ELF-1 (cell line): ENCODE measurements around the gene DACT1.
"Not testable (repeated sequence)": the region's sequence is repeated elsewhere in the genome, so short reads cannot be mapped to it uniquely, and the experiment has no call there.

Experiments
- DNase-seq: peaks from one replicate; pipeline ENCODE4 v3.0.0-alpha.2; 2016; ENCODE audit warnings: low read depth, low spot score

DACT1 gene, protein sequence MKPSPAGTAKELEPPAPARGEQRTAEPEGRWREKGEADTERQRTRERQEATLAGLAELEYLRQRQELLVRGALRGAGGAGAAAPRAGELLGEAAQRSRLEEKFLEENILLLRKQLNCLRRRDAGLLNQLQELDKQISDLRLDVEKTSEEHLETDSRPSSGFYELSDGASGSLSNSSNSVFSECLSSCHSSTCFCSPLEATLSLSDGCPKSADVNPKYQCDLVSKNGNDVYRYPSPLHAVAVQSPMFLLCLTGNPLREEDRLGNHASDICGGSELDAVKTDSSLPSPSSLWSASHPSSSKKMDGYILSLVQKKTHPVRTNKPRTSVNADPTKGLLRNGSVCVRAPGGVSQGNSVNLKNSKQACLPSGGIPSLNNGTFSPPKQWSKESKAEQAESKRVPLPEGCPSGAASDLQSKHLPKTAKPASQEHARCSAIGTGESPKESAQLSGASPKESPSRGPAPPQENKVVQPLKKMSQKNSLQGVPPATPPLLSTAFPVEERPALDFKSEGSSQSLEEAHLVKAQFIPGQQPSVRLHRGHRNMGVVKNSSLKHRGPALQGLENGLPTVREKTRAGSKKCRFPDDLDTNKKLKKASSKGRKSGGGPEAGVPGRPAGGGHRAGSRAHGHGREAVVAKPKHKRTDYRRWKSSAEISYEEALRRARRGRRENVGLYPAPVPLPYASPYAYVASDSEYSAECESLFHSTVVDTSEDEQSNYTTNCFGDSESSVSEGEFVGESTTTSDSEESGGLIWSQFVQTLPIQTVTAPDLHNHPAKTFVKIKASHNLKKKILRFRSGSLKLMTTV

DNA sequence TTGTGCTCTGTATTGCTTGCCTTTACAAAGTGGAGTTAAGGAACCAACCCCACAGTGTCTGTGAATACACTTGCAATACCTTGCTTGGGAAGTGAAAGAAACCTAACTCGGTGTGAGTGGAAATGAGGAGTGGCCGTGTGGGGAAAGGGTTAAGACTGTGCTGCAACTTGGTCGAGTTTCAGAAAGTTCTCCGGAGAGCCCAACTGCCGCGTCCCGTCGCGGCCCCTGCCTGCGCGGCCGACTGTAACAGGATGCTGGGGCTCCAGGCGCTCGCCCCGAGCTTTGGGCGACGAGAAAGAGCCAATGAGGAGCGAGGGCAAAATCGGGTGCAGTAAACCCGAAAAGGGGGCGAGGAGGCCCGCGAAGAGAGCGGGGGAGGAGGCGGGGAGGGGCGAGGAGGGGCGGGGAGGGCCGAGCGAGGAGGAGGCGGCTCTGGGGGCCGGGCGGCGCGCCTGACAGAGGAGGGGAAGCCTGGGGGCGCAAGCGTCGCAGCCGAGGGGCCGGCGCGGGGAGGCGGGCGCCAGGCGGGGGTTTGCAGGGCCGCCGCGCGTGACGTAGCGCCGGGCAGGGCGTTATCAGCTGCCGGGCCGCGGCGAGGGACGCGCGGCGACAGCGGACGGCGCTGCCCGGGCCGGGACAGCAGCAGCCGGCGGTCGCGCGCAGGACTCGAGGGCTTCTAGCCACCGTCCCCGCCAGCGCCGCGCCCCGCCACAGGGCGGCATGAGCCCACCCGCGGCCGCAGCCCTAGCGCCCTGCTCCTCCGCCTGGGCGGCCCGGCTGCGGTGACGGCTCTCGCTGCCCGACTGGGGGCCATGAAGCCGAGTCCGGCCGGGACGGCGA, at the start of gene DACT1:
TSS of gene DACT1 (plus strand) at position 572 of the 840 bp plus-strand sequence. CDS start at position 813, 241 bp downstream.
- peak; percentile 67 for DNase-seq

DNA sequence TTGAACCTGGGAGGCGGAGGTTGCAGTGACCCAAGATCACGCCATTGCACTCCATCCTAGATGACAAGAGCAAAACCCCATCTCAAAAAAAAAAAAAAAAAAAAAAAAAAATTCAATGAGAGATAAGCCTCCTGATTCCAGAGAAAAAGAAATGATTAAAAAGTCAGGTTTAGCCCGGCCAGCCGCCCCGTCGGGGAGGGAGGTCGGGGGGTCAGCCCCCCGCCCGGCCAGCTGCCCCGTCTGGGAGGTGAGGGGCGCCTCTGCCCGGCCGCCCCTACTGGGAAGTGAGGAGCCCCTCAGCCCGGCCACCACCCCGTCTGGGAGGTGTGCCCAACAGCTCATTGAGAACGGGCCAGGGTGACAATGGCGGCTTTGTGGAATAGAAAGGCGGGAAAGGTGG, 49.4 kb upstream of the DACT1 start:
- DNase-seq, result not testable (repeated sequence)

DNA sequence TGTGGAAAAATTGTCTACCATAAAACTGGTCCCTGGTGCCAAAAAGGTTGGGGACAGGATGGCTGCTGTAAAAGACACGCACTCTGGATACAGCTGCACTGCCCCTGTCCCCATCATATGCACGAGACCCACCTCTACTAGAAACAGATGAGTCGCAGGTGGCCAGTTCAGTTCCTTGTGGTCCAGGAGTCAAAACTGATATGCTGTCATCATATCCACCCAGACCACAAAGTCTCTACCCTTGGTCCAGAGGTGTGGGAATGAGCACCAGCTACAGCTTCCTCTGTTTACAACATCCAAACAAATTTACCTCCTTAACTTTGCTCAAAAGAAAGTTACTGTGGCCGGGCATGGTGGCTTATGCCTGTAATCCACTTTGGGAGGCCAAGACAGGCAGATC, 43.8 kb upstream of the DACT1 start:
- DNase-seq, result no peak

DNA sequence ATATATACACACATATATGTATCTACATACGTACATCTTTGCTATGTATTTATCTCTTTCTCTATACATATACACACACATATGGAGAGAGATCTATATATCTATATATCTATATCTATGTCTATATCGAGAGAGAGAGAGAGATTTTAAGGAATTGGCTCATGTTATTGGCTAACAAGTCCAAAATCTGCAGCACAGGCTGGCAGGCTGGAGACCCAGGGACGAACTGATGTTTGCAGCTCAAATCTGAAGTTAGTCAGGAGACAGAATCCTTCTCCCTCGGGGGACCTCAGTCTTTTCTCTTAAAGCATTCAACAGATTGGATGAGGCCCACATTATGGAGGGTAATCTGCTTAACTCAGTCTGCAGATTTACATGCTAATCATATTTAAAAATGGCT, 40.7 kb upstream of the DACT1 start:
- no peak for DNase-seq

- no peak for DNase-seq
These were observed 39.5 kb upstream of the DACT1 start for GRCh38 chr14:58598028-58598803.

- DNase-seq, result no peak
These were observed 38.8 kb upstream of the DACT1 start for GRCh38 chr14:58598804-58599525.

GRCh38 chr14:58599707-58600106, 38.1 kb upstream of the DACT1 start:
- DNase-seq, result no peak

- DNase-seq, result no peak
These were observed 32.3 kb upstream of the DACT1 start for GRCh38 chr14:58605465-58605864.

GRCh38 chr14:58607131-58607951, 30.4 kb upstream of the DACT1 start:
- no peak for DNase-seq

DNA sequence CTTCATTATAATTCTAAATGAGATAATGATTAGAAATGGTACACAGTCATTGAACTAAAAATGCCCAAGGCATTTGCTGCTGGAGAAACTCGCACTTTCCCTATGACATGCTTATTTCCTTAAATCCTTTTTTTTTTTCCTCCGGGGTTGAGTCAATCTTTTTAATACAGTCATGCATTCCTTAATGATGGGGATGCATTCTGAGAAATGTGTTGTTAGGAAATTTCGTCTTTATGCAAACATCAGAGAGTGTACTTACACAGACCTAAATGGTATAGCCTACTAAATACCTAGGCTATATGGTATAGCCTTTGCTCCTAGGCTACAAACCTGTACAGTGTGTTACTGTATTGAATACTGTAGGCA, 29.8 kb upstream of the DACT1 start:
- no peak for DNase-seq

DNA sequence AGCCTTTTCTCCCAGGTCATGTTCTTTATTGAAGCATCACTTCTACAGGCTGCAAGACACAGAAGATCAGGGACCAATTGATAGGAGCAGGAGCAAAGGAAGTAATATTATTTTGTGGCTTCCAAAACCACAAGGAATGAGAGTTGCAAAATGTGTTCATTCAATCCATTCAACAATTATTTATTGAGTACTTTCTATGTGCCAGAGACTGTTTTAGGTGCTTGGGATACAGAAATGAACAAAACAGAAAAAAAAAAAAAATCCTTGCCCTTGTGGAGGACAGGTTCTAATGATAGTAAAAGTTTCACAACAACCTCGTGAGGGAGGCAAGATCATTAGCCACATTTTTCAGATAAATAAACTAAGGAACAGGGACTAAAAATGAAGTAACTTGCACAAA, 20.1 kb upstream of the DACT1 start:
- DNase-seq, result no peak

DNA sequence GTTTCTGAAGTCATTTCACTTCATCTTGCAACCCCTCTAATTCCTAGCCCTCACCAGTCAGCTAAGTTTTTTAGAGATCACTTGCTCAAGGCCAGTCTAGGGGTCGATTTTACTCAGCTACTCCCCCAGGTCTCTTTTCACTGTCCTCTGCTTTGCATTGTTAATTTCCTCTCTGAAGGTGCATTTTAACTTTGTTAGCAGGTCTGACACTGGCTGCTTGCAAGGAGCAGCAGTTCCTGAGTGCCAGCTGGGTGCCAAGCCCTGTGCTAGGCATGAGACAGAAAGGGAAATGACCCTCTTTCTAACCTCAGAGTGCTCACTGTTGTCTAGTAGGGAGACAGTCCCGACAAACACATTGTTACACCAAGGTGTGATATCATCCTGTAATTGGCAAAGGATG, 17.8 kb upstream of the DACT1 start:
- no peak for DNase-seq

DNA sequence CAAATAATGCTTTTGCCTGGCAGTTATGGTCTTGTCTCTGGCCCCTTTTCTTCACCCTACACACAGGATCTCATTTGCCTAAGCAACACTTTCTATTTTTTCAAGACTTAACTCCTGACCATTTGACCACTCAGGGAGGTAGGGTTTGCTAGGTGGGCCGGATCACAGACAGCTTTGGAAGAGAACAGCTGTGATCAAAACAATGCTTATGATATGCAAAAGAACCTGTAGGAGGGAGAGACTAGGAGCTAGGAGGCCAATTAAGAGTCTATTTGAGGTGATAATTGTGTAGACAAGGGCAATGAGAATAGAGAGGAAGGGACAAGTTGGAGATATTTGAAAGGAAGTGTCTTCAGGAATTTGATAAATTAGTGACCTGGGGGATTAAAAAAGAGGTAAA, 12.3 kb upstream of the DACT1 start:
- peak; percentile 48 for DNase-seq

GRCh38 chr14:58626431-58626831, 11.3 kb upstream of the DACT1 start:
- peak; percentile 57 for DNase-seq

DNA sequence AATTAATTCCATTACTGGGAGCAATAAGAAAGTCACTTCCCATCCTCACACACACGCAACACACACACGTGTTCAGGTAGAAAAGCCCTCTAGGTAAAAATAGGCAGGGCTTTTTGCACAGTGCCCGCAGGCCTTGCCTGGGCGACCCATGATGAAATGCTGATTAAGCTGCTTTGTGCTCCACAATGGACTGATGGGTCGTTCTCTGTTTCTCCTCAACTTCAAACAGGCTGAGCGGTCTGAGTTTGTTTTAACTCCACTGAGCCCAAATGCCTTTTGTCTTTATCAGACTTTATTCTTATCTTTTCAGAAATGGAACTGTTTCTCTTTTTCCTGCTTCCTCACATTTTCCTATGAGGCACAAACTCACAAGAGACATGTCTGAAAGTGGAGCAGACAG, 9.4 kb upstream of the DACT1 start:
- peak; percentile 90 for DNase-seq

GRCh38 chr14:58629281-58629680, 8.5 kb upstream of the DACT1 start:
- DNase-seq, result no peak

- peak; percentile 90 for DNase-seq
These were observed 6.0 kb upstream of the DACT1 start for GRCh38 chr14:58631732-58632131.

GRCh38 chr14:58633831-58634230, 3.9 kb upstream of the DACT1 start:
- DNase-seq, result peak; percentile 65

- no peak for DNase-seq
These were observed 3.2 kb upstream of the DACT1 start for GRCh38 chr14:58634406-58635090.
